GM21723 (cell line): ENCODE data around the gene JAK1.

Experiments used
- ATAC-seq: cut with Tn5 transposase; IDR thresholded peaks from one replicate; pipeline ENCODE4 v1.9.1; 2021; ENCODE audit warnings: mild to moderate bottlenecking, moderate library complexity; ENCODE audit not compliant: unreplicated experiment

JAK1 gene

GRCh38 chr1:64980745-64981600, 14.6 kb upstream of the JAK1 start:
- no peak for ATAC-seq

DNA sequence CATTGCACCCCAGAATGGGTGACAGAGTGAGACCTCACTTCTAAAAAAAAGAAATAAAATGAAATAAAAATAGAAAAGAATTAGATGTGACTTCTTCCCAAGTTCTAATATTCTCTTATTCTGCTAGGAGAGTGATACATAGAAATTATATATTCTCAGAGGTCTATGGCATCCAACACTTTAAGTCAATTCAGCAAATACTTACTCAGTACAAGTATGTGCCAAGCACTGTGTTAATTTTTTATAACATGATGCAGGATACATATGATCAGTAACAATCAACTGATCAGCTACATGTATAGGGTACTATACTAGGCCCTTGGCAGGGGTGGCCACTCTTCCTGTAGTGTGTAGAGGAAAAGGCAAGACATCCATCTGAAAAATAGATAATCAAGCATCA, 13.0 kb upstream of the JAK1 start:
- ATAC-seq = no peak

DNA sequence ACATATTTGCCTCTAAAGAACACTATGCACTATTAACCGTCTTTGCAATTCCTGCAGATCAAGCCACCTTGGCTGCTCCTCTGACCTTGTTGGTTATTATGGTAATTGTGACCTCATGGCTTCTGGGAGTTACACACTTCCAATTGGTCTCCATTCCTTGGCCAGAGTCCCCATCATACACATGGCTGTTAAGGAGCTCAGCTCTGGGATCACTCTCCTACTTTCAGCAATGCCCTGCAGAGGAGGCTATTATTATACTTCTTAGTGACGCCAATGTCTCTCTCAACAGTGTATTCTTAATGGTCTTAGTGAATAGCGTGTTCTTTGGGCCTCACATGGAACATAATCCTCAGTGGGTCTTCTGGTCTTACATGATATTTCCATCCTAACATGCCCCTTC, 10.0 kb upstream of the JAK1 start:
- no peak for ATAC-seq

- ATAC-seq = no peak
Observed at GRCh38 chr1:64975740-64976139, 9.4 kb upstream of the JAK1 start.

GRCh38 chr1:64975127-64975526, 8.8 kb upstream of the JAK1 start:
- ATAC-seq = no peak

DNA sequence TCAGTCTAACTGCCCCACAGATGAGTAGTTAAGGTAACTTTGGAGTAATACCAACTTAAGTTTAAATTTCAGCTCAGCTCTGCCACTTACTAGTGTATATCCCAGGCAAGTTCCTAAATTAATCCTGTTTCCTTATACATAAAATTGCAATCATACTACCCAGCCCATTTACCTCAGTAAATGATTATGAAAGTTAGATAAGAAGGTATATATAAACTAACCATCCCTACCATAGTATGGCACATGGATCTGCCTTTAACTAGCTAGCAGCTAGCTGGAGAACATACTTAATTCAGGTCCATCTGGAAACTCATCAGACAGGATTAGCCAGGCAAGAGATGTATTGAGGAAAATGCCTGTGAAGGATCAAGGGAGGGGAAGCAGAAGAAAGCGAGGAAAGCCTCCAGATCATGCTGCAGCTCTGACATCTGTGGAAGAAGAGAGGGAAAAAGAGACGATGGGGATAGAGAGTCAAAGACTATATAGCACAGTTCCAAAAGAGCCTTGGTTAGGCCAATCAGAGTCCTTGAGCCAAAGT, 8.0 kb upstream of the JAK1 start:
- ATAC-seq = no peak

DNA sequence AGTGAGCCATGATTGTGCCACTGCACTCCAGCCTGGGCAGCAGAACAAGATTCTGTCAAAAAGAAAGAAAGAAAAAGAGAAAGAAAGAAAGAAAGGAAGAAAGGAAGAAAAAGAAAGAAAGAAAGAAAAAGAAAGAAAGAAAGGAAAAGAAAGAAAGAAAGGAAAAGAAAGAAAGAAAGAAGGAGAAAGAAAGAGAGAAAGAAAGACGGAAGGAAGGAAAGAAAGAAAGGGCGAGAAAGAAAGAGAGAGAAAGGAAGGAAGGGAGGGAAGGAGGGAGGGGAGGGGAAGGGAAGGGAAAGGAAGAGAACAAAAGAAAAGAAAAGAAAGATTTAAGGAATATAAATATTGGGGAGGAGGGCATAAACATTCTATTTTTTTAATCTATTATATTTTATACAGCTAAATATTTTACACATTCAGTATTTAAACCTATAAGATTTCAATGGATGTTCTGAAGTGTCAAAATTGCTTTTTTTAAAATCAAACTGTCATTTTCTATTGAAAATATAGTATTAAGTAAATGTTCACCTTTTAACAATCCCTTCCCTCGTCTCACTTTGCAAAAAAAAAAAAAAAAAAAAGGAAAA, 6.8 kb upstream of the JAK1 start:
- ATAC-seq = no peak

DNA sequence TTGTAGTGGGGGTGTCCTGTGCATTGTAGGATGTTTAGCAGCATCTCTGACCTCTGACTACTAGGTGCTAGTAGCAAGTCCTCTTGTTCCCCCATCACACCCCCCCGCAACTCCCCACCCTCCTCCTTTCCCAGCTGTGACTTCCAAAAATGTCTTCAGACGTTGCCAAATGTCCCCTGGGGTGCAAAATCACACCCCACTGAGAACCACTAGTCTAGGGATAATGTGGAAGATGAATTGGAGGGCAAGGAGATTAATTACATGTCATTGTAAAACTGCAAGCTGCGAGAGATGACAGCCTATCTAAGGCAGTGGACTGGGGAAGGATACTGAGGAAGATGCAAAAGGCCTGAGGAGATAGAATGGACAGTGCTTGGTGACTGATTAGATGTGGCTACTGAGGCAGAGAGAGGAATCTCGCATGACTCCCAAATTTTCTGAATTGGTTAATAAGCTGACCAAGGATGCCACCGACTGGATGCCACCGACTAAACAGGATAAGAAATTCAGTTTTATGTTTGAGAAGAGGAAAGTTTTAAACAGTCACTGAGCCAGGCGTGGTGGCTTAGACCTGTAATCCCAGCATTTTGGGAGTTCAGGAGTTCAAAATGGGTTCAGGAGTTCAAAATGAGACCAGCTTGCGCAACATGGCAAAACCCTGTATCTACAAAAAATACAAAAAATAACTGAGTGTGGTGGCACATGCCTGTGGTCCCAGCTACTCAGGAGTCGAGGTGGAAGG, 3.1 kb upstream of the JAK1 start:
- ATAC-seq = no peak

DNA sequence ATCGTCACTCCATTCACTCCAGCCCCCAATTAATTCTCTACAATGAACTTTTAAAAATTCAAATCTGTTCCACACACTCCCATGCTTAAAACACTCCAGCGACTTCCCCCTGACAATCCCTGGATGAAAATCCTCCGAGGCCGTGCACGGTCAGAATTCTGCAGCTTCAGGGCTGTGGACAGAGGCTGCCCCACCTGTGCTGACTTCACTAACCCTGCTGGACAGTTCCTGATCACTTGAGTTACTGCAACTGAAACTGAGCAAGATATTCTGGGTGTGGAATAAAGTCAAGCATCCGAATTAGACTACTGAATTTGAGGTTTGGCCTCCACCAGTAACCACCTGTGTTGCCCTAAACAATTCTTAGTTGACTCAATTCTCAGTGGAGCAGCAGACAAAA, 1.0 kb upstream of the JAK1 start:
- no peak for ATAC-seq

DNA sequence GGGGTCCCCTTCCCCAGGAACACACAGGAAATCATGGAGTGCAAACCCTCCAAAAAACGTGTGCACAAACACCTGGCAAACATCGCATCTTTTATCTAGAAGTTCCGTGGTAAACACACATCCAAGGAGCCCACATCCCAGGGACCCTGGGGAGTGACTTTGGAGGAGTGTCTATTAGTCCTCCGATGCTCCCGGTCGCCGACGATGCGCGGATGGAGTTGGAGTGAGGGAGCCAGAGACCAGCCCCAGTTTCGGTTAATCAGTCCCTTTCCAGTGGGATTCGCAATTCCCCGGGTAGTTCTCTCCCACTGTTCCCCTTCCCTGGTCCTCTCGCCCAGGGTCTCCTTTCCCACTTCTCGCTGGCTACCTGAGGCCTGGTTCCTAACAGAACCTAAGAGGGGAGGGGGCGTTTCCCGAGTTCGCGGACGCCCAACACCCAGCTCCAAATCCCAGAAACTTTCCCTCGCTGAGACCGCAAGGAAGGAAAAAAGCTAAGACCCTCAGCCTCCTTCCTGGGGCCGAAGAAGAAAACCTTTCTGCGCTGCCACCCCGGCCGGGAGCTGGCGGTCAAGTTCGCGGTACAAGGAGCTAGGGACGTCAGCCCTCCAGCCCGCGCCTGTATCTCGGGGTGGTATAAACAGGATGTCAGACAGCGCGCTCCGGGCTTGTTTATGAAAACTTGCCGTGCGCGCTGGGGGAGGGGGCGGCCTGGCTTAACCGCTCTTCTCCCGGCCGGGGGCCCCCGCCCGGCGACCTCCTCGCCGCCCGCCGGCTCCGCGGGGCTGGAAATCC, 787 bp downstream of the JAK1 start:
- peak; percentile 58 for ATAC-seq

DNA sequence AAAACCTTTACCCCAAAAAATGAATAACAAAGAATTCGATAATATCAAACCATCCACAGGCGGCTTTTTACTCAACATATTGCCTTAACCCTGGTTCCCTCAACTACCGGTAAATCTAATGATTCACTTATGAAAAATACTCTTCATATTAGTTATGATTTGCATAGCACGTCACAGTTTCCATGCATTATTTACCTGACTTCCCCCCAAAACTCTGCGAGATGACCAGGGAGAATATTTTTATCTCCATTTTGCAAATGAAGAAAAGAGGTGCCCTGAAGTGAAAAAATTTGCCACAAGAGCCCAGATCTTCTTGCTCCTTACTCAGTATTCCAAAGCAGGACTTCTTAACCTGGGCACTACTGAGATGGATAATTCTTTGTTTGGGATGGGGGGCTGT, 2.9 kb downstream of the JAK1 start:
- ATAC-seq = no peak

DNA sequence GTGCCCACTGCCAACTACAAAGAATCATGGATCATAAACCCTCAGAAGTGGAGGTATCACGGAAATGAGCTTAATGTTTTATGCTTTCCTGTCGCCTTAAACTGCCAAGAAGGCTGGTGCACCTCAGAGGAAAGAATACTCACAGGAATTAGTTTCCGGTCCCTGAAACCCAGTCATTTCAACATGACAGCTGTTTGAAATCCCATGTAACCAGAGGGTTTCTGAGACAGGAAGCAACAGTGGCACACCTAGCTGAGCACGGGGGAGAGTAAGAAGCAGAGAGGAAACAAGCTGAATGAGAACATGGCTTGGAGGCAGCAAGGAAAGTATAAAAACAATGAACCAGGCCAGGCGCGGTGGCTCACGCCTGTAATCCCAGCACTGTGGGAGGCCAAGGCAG, 3.9 kb downstream of the JAK1 start:
- ATAC-seq = no peak

GRCh38 chr1:64961923-64962322, 4.4 kb downstream of the JAK1 start:
- no peak for ATAC-seq

- ATAC-seq = peak; percentile 57
Observed at GRCh38 chr1:64960731-64961130, 5.6 kb downstream of the JAK1 start.

- no peak for ATAC-seq
Observed at GRCh38 chr1:64959986-64960385, 6.4 kb downstream of the JAK1 start.

- peak; percentile 92 for ATAC-seq
Observed at GRCh38 chr1:64956733-64957441, 9.5 kb downstream of the JAK1 start.

- no peak for ATAC-seq
Observed at GRCh38 chr1:64956010-64956640, 10.2 kb downstream of the JAK1 start.

- no peak for ATAC-seq
Observed at GRCh38 chr1:64955097-64956009, 11.0 kb downstream of the JAK1 start.

GRCh38 chr1:64953241-64953640, 13.1 kb downstream of the JAK1 start:
- no peak for ATAC-seq
